HepG2 (cell line): ENCODE measurements around the gene CCDC7. TPM values are rescaled to one million over a fixed set of nuclear protein-coding genes. Genes with fewer than 3 reads are reported as not detected.

Experiments
- ATAC-seq: fragments of 200-7000 bp; cut with Tn5 transposase; 3 replicates; pipeline ENCODE4 v1.9.1; 2020; ENCODE audit warnings: mild to moderate bottlenecking, moderate library complexity
- BruUV-seq: library from RNA; stranded (reverse); fragments of 400-500 nt; replicated peaks from 2 replicates; lab custom pipeline; 2021; lab: Mats Ljungman, UMichigan
- CTCF ChIA-PET: fragments of 300-600 bp; formaldehyde crosslinking; extraction: SDS; loops from one replicate; lab custom pipeline; 2021; ENCODE audit warnings: low total read pairs, inconsistent platforms, low intra/inter-chr PET ratio; lab: Yijun Ruan, JAX
- POLR2A ChIA-PET: fragments of 350-600 bp; sonication (Branson Sonifier 250); formaldehyde crosslinking; loops from one replicate; lab custom pipeline; 2020; ENCODE audit warnings: antibody characterized with exemption, inconsistent platforms; lab: Yijun Ruan, JAX
- DNase-seq: peaks from one replicate; pipeline ENCODE4 v3.0.0-alpha.2; 2015; ENCODE audit warnings: low spot score
- FAIRE-seq: peaks from 3 replicates; lab custom pipeline; 2011; peaks lifted over from hg19 to GRCh38; lab: Jason Lieb, UNC
- H2AFZ ChIP-seq: one replicate; pipeline ENCODE4 v1.6.1; 2011; ENCODE audit warnings: low read length, inconsistent platforms
- H3K27ac ChIP-seq: fragments of 300-600 bp; 3 replicates; pipeline ENCODE4 v1.8.0; 2011; ENCODE audit warnings: mixed run types, mild to moderate bottlenecking, mixed read lengths, low read length, inconsistent platforms; ENCODE audit not compliant: insufficient read depth; ENCODE audit errors: extremely low read length
- H3K27me3 ChIP-seq, 2 experiments: fragments of 200-600 bp in 1 of 2; 2 replicates in 1 of 2; 3 replicates in 1 of 2; pipeline versions ENCODE4 v1.6.0 to v1.8.0; 2011; ENCODE audit warnings: low read length in 2 of 2, mild to moderate bottlenecking in 2 of 2, moderate library complexity in 2 of 2, inconsistent platforms in 1 of 2; ENCODE audit not compliant: insufficient read depth in 2 of 2, control insufficient read depth in 1 of 2
- H3K36me3 ChIP-seq, 2 experiments: fragments of 200-600 bp in 1 of 2; replicated peaks in 1 of 2; 2 replicates in 1 of 2; 3 replicates in 1 of 2; pipeline versions ENCODE4 v1.5.1 to v1.8.0; 2011; ENCODE audit warnings: low read length in 2 of 2, inconsistent platforms in 1 of 2; ENCODE audit not compliant: insufficient read depth in 2 of 2, control insufficient read depth in 1 of 2
- H3K4me1 ChIP-seq: 2 replicates; pipeline ENCODE4 v1.5.1; 2012; ENCODE audit warnings: low read length, inconsistent platforms; ENCODE audit not compliant: insufficient read depth
- H3K4me2 ChIP-seq: 2 replicates; pipeline ENCODE4 v1.6.0; 2011; ENCODE audit warnings: low read depth, low read length, inconsistent platforms
- H3K4me3 ChIP-seq, 3 experiments: fragments of 200-600 bp in 1 of 3; sonication (generic), shearing (Covaris generic) in 1 of 3; replicated peaks in 1 of 3; 2 replicates each; pipeline ENCODE4 v1.5.1; 2011 to 2016; ENCODE audit warnings: low read length in 3 of 3, inconsistent platforms in 2 of 3, low read depth in 2 of 3, mild to moderate bottlenecking in 2 of 3, control low read depth in 1 of 3, mixed read lengths in 1 of 3; ENCODE audit not compliant: insufficient read depth in 1 of 3
- H3K79me2 ChIP-seq: one replicate; pipeline ENCODE4 v1.6.1; 2011; ENCODE audit warnings: low read length, inconsistent platforms; ENCODE audit not compliant: insufficient read depth
- H3K9ac ChIP-seq: 2 replicates; pipeline ENCODE4 v1.6.0; 2011; ENCODE audit warnings: mild to moderate bottlenecking, low read depth, low read length, inconsistent platforms; ENCODE audit not compliant: insufficient read depth
- H3K9me3 ChIP-seq: 2 replicates; pipeline ENCODE4 v1.5.1; 2012; ENCODE audit warnings: mild to moderate bottlenecking, low read length
- H4K20me1 ChIP-seq: 2 replicates; pipeline ENCODE4 v1.6.0; 2011; ENCODE audit warnings: inconsistent platforms, mild to moderate bottlenecking, low read length, moderate library complexity; ENCODE audit not compliant: insufficient read depth
- ARHGAP35 ChIP-seq: sonication (generic); formaldehyde crosslinking; IDR thresholded peaks from 2 replicates; pipeline ENCODE4 v1.9.0; 2022; ENCODE audit warnings: mild to moderate bottlenecking, inconsistent platforms, moderate library complexity, missing genetic modification reagents, borderline replicate concordance
- CHD2 ChIP-seq: IDR thresholded peaks from 2 replicates; pipeline ENCODE4 v1.6.1; 2011; ENCODE audit warnings: low read depth, low read length, improper control_type of control experiment
- ESRRA ChIP-seq: sonication (generic); formaldehyde crosslinking; IDR thresholded peaks from 2 replicates; pipeline ENCODE4 v1.5.1; 2020; ENCODE audit warnings: mild to moderate bottlenecking, low read depth, missing genetic modification reagents
- GTF3A ChIP-seq: sonication (generic); formaldehyde crosslinking; conservative IDR thresholded peaks from 2 replicates; pipeline ENCODE4 v1.4.0; 2020; ENCODE audit warnings: mild to moderate bottlenecking, missing genetic modification reagents
- MTF1 ChIP-seq: sonication (generic); formaldehyde crosslinking; IDR thresholded peaks from 2 replicates; pipeline ENCODE4 v1.5.0; 2020; ENCODE audit warnings: missing genetic modification reagents
- REL ChIP-seq: sonication (generic); formaldehyde crosslinking; conservative IDR thresholded peaks from 2 replicates; pipeline ENCODE4 v1.8.0; 2022; ENCODE audit warnings: mild to moderate bottlenecking, missing genetic modification reagents, moderate library complexity
- SKIL ChIP-seq: sonication (generic); formaldehyde crosslinking; IDR thresholded peaks from 2 replicates; pipeline ENCODE4 v1.8.0; 2022; ENCODE audit warnings: missing genetic modification reagents, mild to moderate bottlenecking, moderate library complexity, borderline replicate concordance
- SNAPC2 ChIP-seq: sonication (generic); formaldehyde crosslinking; IDR thresholded peaks from 2 replicates; pipeline ENCODE4 v1.8.1; 2022; ENCODE audit warnings: mild to moderate bottlenecking, missing genetic modification reagents
- ZNF160 ChIP-seq: sonication (generic); formaldehyde crosslinking; IDR thresholded peaks from 2 replicates; pipeline ENCODE4 v1.8.0; 2022; ENCODE audit warnings: mild to moderate bottlenecking, inconsistent platforms, missing genetic modification reagents
- ZNF562 ChIP-seq: sonication (generic); formaldehyde crosslinking; IDR thresholded peaks from 2 replicates; pipeline ENCODE4 v1.8.0; 2022; ENCODE audit warnings: missing genetic modification reagents, borderline replicate concordance
- ZNF598 ChIP-seq: sonication (generic); formaldehyde crosslinking; IDR thresholded peaks from 2 replicates; pipeline ENCODE4 v1.5.1; 2020; ENCODE audit warnings: mild to moderate bottlenecking, missing genetic modification reagents, borderline replicate concordance
- in situ Hi-C: cut with HindIII; loops from 2 replicates; pipeline ENCODE4 v1.10.0; 2017; ENCODE audit warnings: low pct_unique_long_range_greater_than_20kb; ENCODE audit not compliant: extremely low pct_ligation_motif_present
- intact Hi-C: fragments of 100-400 bp; cut with micrococcal nuclease; formaldehyde crosslinking; loops from one replicate; pipeline ENCODE4 v1.10.0; 2022; ENCODE audit not compliant: unreplicated experiment
- polyA plus RNA-seq, 8 experiments: library from polyadenylated mRNA; depleted of rRNA in 3 of 8; stranded (reverse) in 7 of 8; unstranded in 1 of 8; fragments of >200 nt; fragmentation: Illumina TruSeq in 4 of 8; extraction: Trizol in 4 of 8; gene quantifications; 2 replicates each; pipeline versions ENCODE4 v1.2.1 to v1.2.3, GENCODE V29; 2011 to 2016; ENCODE audit warnings: low read depth in 4 of 8, missing spikeins in 1 of 8, mixed read lengths in 1 of 8; ENCODE audit not compliant: insufficient read depth in 1 of 8
- total RNA-seq, 5 experiments: library from RNA; depleted of rRNA; stranded (reverse); fragments of >200 nt; fragmentation: Illumina TruSeq; extraction: Trizol; gene quantifications; 2 replicates each; pipeline ENCODE4 v1.2.3, GENCODE V29; 2016; ENCODE audit warnings: low read depth in 1 of 5
- TF ChIP-seq, protein P1 (sequence below): sonication (generic); formaldehyde crosslinking; conservative IDR thresholded peaks from 2 replicates; pipeline ENCODE4 v1.4.0; 2020; ENCODE audit warnings: missing genetic modification reagents

The CCDC7 gene
- total and polyA plus RNA-seq, 2 of the 13 experiments (the other 11 are each of a cell fraction or from before 2014, with no cell fraction given) = 0.40 to 1.8 TPM

DNA sequence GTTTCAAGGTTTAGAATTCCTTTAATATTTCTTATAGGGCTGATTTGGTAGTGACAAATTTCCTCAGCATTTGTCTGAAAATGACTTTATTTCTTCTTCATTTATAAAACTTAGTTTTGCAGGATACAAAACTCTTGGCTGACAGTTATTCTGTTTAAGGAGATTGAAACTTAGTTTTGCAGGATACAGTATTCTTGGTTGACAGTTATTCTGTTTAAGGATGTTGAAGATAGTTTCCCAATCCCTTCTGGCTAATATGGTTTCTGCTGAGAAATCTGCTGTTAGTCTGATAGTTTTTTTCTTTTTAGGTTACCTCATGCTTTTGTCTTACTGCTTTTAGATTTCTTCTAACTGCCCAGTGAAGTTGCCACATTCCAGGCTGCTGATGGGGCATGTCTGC, 325.3 kb downstream of the CCDC7 start:
- Histone ChIP-seq H4K20me1 (no peaks in the 10 kb centered on the region), H3K4me3 (no peak overlapping the region), H2AFZ (no peak overlapping the region), H3K36me3 (no peaks in the 10 kb centered on the region), H3K4me1 (no peaks in the 10 kb centered on the region), H3K9ac (no peak overlapping the region), H3K27ac (no peak overlapping the region), H3K79me2 (no peaks in the 10 kb centered on the region), H3K4me2 (no peak overlapping the region), H3K9me3 (peaks cover 13% of the 10 kb centered on the region), H3K27me3 (no peaks in the 10 kb centered on the region)
- no peak for DNase-seq
- TF ChIP-seq REL (CRISPR knock-in tag) (no peak), CHD2 (no peak), ARHGAP35 (CRISPR knock-in tag) (no peak), SNAPC2 (CRISPR knock-in tag) (no peak), MTF1 (CRISPR knock-in tag) (no peak), ZNF562 (no peak), GTF3A (CRISPR knock-in tag) (no peak), ZNF598 (CRISPR knock-in tag) (no peak), ZNF160 (CRISPR knock-in tag) (no peak), ESRRA (CRISPR knock-in tag) (no peak), SKIL (no peak)
- TF ChIP-seq, protein P1, sequence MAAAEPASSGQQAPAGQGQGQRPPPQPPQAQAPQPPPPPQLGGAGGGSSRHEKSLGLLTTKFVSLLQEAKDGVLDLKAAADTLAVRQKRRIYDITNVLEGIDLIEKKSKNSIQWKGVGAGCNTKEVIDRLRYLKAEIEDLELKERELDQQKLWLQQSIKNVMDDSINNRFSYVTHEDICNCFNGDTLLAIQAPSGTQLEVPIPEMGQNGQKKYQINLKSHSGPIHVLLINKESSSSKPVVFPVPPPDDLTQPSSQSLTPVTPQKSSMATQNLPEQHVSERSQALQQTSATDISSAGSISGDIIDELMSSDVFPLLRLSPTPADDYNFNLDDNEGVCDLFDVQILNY (CRISPR knock-in tag) = no peak
- FAIRE-seq = no peak
- in situ Hi-C loops = no loop called here
- CTCF ChIA-PET = no interaction called here
- intact Hi-C loops = no loop called here
- POLR2A ChIA-PET = no interaction called here
- BruUV-seq = no TSS peak
- ATAC-seq = no peak
